CD4-positive, alpha-beta T cell treated with Interleukin-1 beta for 1 hour (primary cell): ENCODE measurements around the gene WBP2.

ENCODE experiments used
- DNase-seq, 2 donors: peaks; one replicate each; pipeline ENCODE4 v3.0.0-alpha.2; 2020 to 2022

WBP2 gene

GRCh38 chr17:75855310-75856061, at the start of gene WBP2:
Gene WBP2, minus strand, starts transcription at chr17:75855335. Its CDS starts 38 bp downstream, at chr17:75855297.
- DNase-seq, result peak; percentile 99

DNA sequence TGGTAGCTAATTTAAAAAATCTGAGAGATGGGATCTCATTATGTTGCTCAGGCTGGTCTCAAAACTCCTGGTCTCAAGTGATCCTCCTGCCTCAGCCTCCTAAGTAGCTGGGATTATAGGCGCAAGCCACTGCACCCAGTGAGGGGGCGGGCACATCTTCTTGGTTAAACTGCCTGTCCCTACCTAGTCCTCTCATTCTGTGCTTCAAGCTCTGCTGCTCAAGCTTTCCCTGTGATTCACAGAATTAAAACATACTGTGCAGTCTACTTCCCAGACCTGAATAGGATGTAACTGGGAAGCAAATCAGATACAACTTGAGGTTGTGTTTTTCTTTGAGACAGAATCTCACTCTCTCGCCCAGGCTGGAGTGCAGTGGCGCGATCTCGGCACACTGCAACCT, 47.3 kb upstream of the WBP2 start:
- DNase-seq, result no peak

- DNase-seq, result no peak
Measured at GRCh38 chr17:75901727-75902126, 46.6 kb upstream of the WBP2 start.

- no peak for DNase-seq
Measured at GRCh38 chr17:75900691-75901533, 45.8 kb upstream of the WBP2 start.

- DNase-seq, result no peak
Measured at GRCh38 chr17:75899767-75900468, 44.8 kb upstream of the WBP2 start.

DNA sequence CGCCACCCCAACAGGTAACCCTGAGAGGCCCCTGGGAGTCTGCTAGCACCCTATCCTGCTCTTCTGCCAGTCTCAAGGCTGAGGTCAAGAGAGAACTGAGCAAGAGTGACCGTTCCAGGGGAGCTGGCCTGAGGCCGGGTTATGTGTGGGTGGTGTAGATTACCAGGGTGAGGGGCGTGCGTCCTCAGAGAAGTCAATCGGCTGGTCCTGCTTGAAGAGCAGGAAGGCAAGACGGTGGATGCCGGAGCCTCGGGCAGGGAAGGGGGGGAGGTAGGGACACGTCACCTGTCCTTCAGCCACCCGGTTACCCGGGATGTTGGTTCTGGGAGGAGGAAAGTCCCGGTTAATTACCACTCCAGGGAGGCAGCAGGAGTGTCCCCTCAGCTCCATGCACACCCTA, 44.2 kb upstream of the WBP2 start:
- no peak for DNase-seq

DNA sequence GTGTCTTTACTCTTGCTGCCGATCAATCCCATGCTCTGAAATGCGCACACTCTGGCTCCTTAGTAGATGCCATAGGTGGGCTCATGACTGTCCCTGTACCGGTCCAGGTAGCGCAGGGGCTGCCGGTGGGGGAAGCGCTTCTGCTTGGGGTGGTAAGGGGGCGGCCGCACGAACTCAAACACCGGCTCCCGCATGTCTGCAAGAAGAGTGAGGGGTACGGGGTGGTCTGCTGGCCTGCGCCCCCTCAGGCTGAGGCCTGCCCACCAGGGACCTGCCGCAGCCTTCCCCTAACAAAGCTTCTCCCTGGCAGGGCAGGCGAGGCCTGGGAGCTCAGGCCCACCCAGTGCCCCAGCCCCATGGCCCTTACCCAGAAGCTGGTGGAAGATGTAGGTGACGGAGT, 43.7 kb upstream of the WBP2 start:
- DNase-seq, result no peak

DNA sequence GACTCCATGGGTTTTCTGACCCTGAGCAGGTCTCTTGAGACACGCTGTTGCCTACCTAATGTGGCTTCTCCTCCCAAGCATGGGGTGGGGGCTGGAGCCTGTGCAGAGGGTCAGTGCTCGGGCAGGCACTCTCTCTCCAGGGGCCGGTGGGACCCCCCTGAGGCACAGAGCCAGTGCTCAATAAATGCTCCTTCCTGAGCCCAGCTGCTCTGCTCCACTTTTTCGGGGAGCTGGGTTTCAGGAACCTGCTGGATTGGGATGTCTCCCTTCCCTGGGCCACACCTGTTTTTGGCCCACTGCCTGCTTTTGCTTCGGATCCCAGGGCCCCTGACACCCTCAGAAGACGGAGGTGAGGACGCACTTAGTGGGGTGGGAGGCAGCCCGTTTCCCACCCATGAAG, 42.9 kb upstream of the WBP2 start:
- DNase-seq, result no peak

GRCh38 chr17:75897160-75898019, 42.3 kb upstream of the WBP2 start:
- no peak for DNase-seq

DNA sequence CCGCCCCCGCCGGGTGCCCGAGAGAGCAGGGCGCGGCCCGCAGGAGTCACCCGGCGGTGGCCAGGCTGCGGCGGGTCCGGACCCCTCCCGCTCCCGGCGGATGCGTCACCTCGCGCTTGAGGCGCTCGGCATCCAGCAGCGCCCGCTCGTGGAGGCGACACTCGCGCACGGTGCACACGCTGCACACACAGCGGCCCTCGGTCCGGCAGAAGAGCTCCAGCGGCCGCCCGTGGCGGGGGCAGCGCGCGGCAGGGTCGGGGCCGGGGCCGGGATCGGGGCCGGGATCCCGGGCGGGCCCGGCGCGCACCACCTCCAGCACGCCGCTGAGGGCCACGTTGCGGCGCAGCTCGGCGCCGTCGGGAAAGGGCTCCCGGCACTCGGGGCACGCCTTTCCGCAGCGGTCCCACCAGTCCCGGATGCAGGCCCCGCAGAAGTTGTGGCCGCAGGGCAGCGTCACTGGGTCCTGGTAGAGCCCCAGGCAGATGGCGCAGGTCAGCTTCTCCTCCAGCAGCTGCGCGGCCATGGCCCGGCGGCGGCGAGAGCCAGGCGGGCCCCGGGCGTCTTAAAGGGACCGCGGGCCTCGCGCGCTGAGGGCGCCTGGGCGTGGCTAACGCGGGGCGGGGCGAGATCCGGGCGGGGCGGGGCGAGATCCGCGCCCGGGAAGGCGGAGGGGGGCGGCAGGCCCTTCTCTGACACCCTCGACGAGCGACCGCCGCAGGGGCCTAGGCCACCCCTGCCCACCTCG, 41.5 kb upstream of the WBP2 start, which contains the start of gene TRIM65:
Gene TRIM65, minus strand, starts transcription at position 537 of the 745 bp plus-strand sequence. Its CDS starts 14 bp downstream, at position 523.
- peak; percentile 81 to 83 for DNase-seq

DNA sequence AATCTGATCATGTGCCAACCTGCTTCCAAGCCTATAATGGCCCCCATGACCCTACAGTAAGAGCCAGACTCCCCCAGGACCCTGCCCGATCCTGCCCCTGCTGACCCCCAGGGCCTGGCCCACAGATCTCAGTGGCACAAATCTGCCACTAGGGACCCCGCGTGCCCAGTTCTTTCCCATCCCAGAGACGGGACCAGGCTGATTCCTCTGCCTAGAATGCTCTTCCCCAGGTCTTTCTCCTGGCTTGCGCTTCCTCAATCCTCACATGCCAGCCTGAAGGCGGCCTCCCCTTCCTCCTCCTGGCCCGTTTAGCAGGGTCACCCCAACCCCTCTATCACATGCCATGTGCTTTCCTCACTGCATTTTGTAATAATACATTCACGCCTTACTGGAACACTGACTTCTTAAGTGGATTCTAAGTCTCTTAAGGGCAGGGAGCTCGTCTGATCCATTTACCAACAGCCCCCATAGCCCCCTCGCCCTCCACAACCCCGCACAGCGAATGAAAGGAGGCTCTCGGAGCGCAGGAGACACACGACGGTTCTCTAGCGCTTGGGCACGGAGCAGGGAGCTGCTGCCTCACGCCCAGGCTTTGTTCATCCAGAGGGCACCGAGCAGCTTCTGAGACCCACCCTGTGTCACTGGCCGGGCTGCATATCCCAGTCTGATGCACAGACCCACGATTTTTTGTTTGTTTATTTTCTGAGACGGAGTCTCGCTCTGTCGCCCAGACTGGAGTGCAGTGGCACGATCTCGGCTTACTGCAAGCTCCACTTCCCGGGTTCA, 40.4 kb upstream of the WBP2 start:
- DNase-seq, result no peak

GRCh38 chr17:75894049-75894733, 39.1 kb upstream of the WBP2 start:
- no peak for DNase-seq

- no peak for DNase-seq
Measured at GRCh38 chr17:75893305-75894048, 38.3 kb upstream of the WBP2 start.

- no peak for DNase-seq
Measured at GRCh38 chr17:75892556-75893224, 37.6 kb upstream of the WBP2 start.

GRCh38 chr17:75891605-75892555, 36.7 kb upstream of the WBP2 start:
- DNase-seq, result no peak

- no peak for DNase-seq
Measured at GRCh38 chr17:75891022-75891604, 36.0 kb upstream of the WBP2 start.

DNA sequence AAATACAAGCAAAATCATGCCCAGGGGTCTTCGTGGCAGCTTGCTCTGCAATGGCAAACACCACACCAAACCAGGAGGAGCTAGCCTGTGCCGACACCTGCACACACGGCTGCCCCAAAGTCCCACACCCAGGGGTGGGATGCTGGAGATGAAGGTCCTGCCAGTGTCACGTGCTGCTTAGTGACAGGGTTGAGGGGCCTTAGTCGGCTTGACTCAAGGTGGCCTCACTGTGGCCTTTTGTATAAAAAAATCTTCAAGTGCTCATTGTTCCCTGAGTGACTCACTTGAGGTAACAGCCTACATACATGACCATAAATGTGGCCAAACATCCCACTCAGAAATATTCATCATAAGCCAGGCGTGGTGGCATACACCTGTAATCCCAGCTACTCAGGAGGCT, 34.3 kb upstream of the WBP2 start:
- DNase-seq, result no peak
